HG03439 (cell line): ENCODE measurements around the gene LRRC23.
A peak's percentile ranks its signal among the peaks of the same experiment; 100 is the strongest.
"Not testable (repeated sequence)": the region's sequence is repeated elsewhere in the genome, so short reads cannot be mapped to it uniquely, and the experiment has no call there.

ENCODE experiments used
- ATAC-seq: cut with Tn5 transposase; IDR thresholded peaks from one replicate; pipeline ENCODE4 v1.9.1; 2021; ENCODE audit warnings: mild to moderate bottlenecking, moderate library complexity; ENCODE audit not compliant: unreplicated experiment

The LRRC23 gene

GRCh38 chr12:6904280-6905276 lies at the start of gene LRRC23:
Gene LRRC23, plus strand, starts transcription at chr12:6904822. Its CDS starts 812 bp downstream, at chr12:6905634.
- ATAC-seq, result peak; percentile 96

- no peak for ATAC-seq
These were observed 49.3 kb upstream of the LRRC23 start for GRCh38 chr12:6855322-6855721.

- no peak for ATAC-seq
These were observed 45.8 kb upstream of the LRRC23 start for GRCh38 chr12:6858799-6859198.

- no peak for ATAC-seq
These were observed 44.5 kb upstream of the LRRC23 start for GRCh38 chr12:6860116-6860515.

- ATAC-seq, result no peak
These were observed 43.7 kb upstream of the LRRC23 start for GRCh38 chr12:6860942-6861341.

- no peak for ATAC-seq
These were observed 43.2 kb upstream of the LRRC23 start for GRCh38 chr12:6861391-6861790.

GRCh38 chr12:6863033-6863432 lies 41.6 kb upstream of the LRRC23 start:
- no peak for ATAC-seq

GRCh38 chr12:6863586-6864321 lies 40.9 kb upstream of the LRRC23 start:
- no peak for ATAC-seq

- not testable (repeated sequence) for ATAC-seq
These were observed 39.3 kb upstream of the LRRC23 start for GRCh38 chr12:6865307-6865706.

- ATAC-seq, result no peak
These were observed 38.3 kb upstream of the LRRC23 start for GRCh38 chr12:6866163-6866919.

- ATAC-seq, result no peak
These were observed 37.7 kb upstream of the LRRC23 start for GRCh38 chr12:6866920-6867412.

GRCh38 chr12:6867413-6868210 lies 37.0 kb upstream of the LRRC23 start, which contains the start of gene TPI1:
Gene TPI1, plus strand, starts transcription at chr12:6867531. Its CDS starts 36 bp downstream, at chr12:6867567.
- peak; percentile 57 for ATAC-seq

GRCh38 chr12:6868211-6869048 lies 36.2 kb upstream of the LRRC23 start:
- ATAC-seq, result no peak

- ATAC-seq, result no peak
These were observed 35.3 kb upstream of the LRRC23 start for GRCh38 chr12:6869049-6870021.

GRCh38 chr12:6870304-6870703 lies 34.3 kb upstream of the LRRC23 start:
- ATAC-seq, result not testable (repeated sequence)

GRCh38 chr12:6871052-6871957 lies 33.3 kb upstream of the LRRC23 start:
- ATAC-seq, result no peak
